ENCODE measurements around the gene GRIN3A. TPM values are rescaled to one million over a fixed set of nuclear protein-coding genes. Genes with fewer than 3 reads are reported as not detected.

Gene GRIN3A
- total and polyA plus RNA-seq, 2 of the 4 experiments (the other 2 are of a cell fraction), result not detected

GRCh38 chr9:101706997-101707396, 31.4 kb downstream of the GRIN3A start:
- H3K4me2 ChIP-seq (ENCODE audit: low read depth, low read length), result no peak overlapping the region
- no CpG with 5 or more reads among the region's 2 CpGs for WGBS, 2 experiments (ENCODE audit: extremely low coverage in 2 of 2, insufficient read length in 1 of 2)
- no peak overlapping the region for H2BK5ac ChIP-seq (ENCODE audit: low read depth, low read length, poor library complexity, severe bottlenecking)
- H3K9me3 ChIP-seq (ENCODE audit: control insufficient read depth, insufficient read depth, low read length), result no peaks in the 10 kb centered on the region
- H4K5ac ChIP-seq (ENCODE audit: low read depth, low read length), result no peak overlapping the region
- no peaks in the 10 kb centered on the region for H3K36me3 ChIP-seq (ENCODE audit: control insufficient read depth, insufficient read depth, low read length)
- H4K20me1 ChIP-seq (ENCODE audit: insufficient read depth, low read length), result no peaks in the 10 kb centered on the region
- no peak overlapping the region for H2BK20ac ChIP-seq (ENCODE audit: low read depth, low read length)
- H4K91ac ChIP-seq (ENCODE audit: insufficient read depth, low read depth, low read length), result no peak overlapping the region
- H3K9ac ChIP-seq (ENCODE audit: low read depth, low read length), result no peak overlapping the region
- ChIA-PET POLR2A (ENCODE audit: unreplicated experiment) (no interaction called here), CTCF (interaction anchor here (0.6 kb wide), 1 partner anchor 1259 kb away, joined by 7 read pairs; no protein-coding TSS in a partner anchor)
- H2AK5ac ChIP-seq (ENCODE audit: low read depth, low read length), result no peak overlapping the region
- intact Hi-C loops (cut with micrococcal nuclease) (no loop called here), in situ Hi-C loops (cut with MboI; ENCODE audit: low sequenced_read_pairs) (no loop called here), dilution Hi-C loops (cut with HindIII; ENCODE audit: low sequenced_read_pairs, unreplicated experiment) (no loop called here)
- no peak overlapping the region for H3K56ac ChIP-seq (ENCODE audit: extremely low read depth, insufficient read depth, low read length)
- H3K4me3 ChIP-seq (ENCODE audit: insufficient read depth, low read depth, low read length), result no peak overlapping the region
- no peak overlapping the region for H3K4ac ChIP-seq (ENCODE audit: low read depth, low read length)
- no TSS peak for BruUV-seq (replicated peaks)
- no peak overlapping the region for H3K27ac ChIP-seq (ENCODE audit: insufficient read depth, low read length)
- TF ChIP-seq RCOR1 (IDR thresholded peaks at IDR 0.05; ENCODE audit: insufficient replicate concordance, low read length), result no peak
- TF ChIP-seq CEBPB (IDR thresholded peaks at IDR 0.05; ENCODE audit: low read depth, low read length), result no peak
- TF ChIP-seq CTCF (conservative IDR thresholded peaks at IDR 0.05; ENCODE audit: low read depth, low read length), result no peak
- no peak for TF ChIP-seq NFE2L2 (IDR thresholded peaks at IDR 0.05; ENCODE audit: low read depth, low read length)
- TF ChIP-seq FOS (IDR thresholded peaks at IDR 0.05; ENCODE audit: low read depth, low read length), result no peak
- no peak for TF ChIP-seq CHD1 (IDR thresholded peaks at IDR 0.05; ENCODE audit: low read depth, low read length)
- TF ChIP-seq MAZ (IDR thresholded peaks at IDR 0.05; ENCODE audit: borderline replicate concordance, low read depth, low read length), result no peak
- TF ChIP-seq, protein P1, sequence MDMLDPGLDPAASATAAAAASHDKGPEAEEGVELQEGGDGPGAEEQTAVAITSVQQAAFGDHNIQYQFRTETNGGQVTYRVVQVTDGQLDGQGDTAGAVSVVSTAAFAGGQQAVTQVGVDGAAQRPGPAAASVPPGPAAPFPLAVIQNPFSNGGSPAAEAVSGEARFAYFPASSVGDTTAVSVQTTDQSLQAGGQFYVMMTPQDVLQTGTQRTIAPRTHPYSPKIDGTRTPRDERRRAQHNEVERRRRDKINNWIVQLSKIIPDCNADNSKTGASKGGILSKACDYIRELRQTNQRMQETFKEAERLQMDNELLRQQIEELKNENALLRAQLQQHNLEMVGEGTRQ (IDR thresholded peaks at IDR 0.05; ENCODE audit: low read depth, low read length), result no peak
- no peak for TF ChIP-seq RAD21 (IDR thresholded peaks at IDR 0.05; ENCODE audit: low read length)
- TF ChIP-seq SMC3 (IDR thresholded peaks at IDR 0.05; ENCODE audit: low read depth, low read length), result no peak
- H3K18ac ChIP-seq (ENCODE audit: low read depth, low read length), result no peak overlapping the region
- no peak overlapping the region for H3K23ac ChIP-seq (ENCODE audit: low read depth, low read length)
- H3K9me1 ChIP-seq (ENCODE audit: insufficient read depth, low read length), result no peaks in the 10 kb centered on the region; the same call in 1 of the 2 replicates
- no peak overlapping the region for H2AK9ac ChIP-seq (replicated peaks; ENCODE audit: low read depth, low read length, poor library complexity)
- H3K79me1 ChIP-seq (ENCODE audit: low read depth in 1 of 2, low read length in 2 of 2), result no peaks in the 10 kb centered on the region
- H3K27me3 ChIP-seq (ENCODE audit: control insufficient read depth, insufficient read depth, low read length), result no peaks in the 10 kb centered on the region
- no peaks in the 10 kb centered on the region for H3K4me1 ChIP-seq (ENCODE audit: control insufficient read depth, insufficient read depth, low read length)
- no peak overlapping the region for H2BK120ac ChIP-seq (ENCODE audit: low read depth, low read length)
- H3K14ac ChIP-seq (replicated peaks; ENCODE audit: low read depth, low read length), result no peak overlapping the region
- H2BK15ac ChIP-seq (ENCODE audit: low read depth, low read length), result no peak overlapping the region
- no peak overlapping the region for H2AFZ ChIP-seq (replicated peaks; ENCODE audit: low read length, poor library complexity)
- no peak overlapping the region for H4K8ac ChIP-seq (ENCODE audit: low read depth in 2 of 2, low read length in 2 of 2)
- ATAC-seq (ENCODE audit: low read depth) (no peak), DNase-seq (no peak)
